22Rv1 (cell line): ENCODE data around the gene SIX6.

ENCODE experiments used
- CTCF ChIP-seq: fragments of 450-650 bp; IDR thresholded peaks from 2 replicates; pipeline ENCODE4 v1.5.1; 2017; ENCODE audit warnings: mild to moderate bottlenecking
- ZFX ChIP-seq: fragments of 450-650 bp; IDR thresholded peaks from 2 replicates; pipeline ENCODE4 v1.6.1; 2017; ENCODE audit warnings: antibody characterized with exemption, borderline replicate concordance

- TF ChIP-seq CTCF (no peak), ZFX (no peak)
Measured at GRCh38 chr14:60515511-60516289, 6.8 kb downstream of the SIX6 start.
